Midbrain (tissue), 1 donor: ENCODE results near the gene SLC39A8.

Source experiments
- DNase-seq: peaks from one replicate; lab custom pipeline; 2025; lab: John Stamatoyannopoulos, UW

Gene SLC39A8

GRCh38 chr4:102227388-102227787 is 117.9 kb downstream of the SLC39A8 start:
- DNase-seq, result no peak

GRCh38 chr4:102223461-102223860 is 121.8 kb downstream of the SLC39A8 start:
- no peak for DNase-seq

- no peak for DNase-seq
Observed at GRCh38 chr4:102222838-102223409, 122.4 kb downstream of the SLC39A8 start.

GRCh38 chr4:102219129-102219528 is 126.2 kb downstream of the SLC39A8 start:
- DNase-seq, result no peak

- no peak for DNase-seq
Observed at GRCh38 chr4:102218656-102219055, 126.6 kb downstream of the SLC39A8 start.

GRCh38 chr4:102217775-102218355 is 127.4 kb downstream of the SLC39A8 start:
- DNase-seq, result no peak

GRCh38 chr4:102217345-102217744 is 127.9 kb downstream of the SLC39A8 start:
- DNase-seq, result no peak

GRCh38 chr4:102216666-102217065 is 128.6 kb downstream of the SLC39A8 start:
- DNase-seq, result no peak

- no peak for DNase-seq
Observed at GRCh38 chr4:102213031-102213430, 132.3 kb downstream of the SLC39A8 start.
